DMS79 treated with DMSO at 0.1 percent for 48 hours (cell line): Measurements from ENCODE around the gene FASN.

Experiments used
- DNase-seq: peaks from one replicate; lab custom pipeline; 2025; lab: John Stamatoyannopoulos, UW

Gene FASN

GRCh38 chr17:82055965-82056728, 41.9 kb downstream of the FASN start:
- DNase-seq: no peak

GRCh38 chr17:82055023-82055964, 42.7 kb downstream of the FASN start:
- no peak for DNase-seq

- DNase-seq: no peak
These were observed 43.5 kb downstream of the FASN start for GRCh38 chr17:82054351-82055022.

- no peak for DNase-seq
These were observed 44.3 kb downstream of the FASN start for GRCh38 chr17:82053556-82054263.

- no peak for DNase-seq
These were observed 44.9 kb downstream of the FASN start for GRCh38 chr17:82053130-82053529.

- no peak for DNase-seq
These were observed 45.4 kb downstream of the FASN start for GRCh38 chr17:82052638-82053059.

- DNase-seq: peak; percentile 21
These were observed 46.0 kb downstream of the FASN start, which contains the start of the genes GPS1 and RFNG for GRCh38 chr17:82051776-82052637. GPS1 (plus strand) TSS chr17:82051898; CDS start chr17:82051932, 34 bp downstream. RFNG (minus strand) TSS chr17:82051811; CDS start chr17:82051766, 45 bp downstream.

GRCh38 chr17:82050761-82051641, 47.0 kb downstream of the FASN start:
- no peak for DNase-seq

GRCh38 chr17:82050152-82050760, 47.8 kb downstream of the FASN start:
- no peak for DNase-seq

GRCh38 chr17:82049521-82049971, 48.5 kb downstream of the FASN start:
- no peak for DNase-seq

GRCh38 chr17:82049106-82049505, 48.9 kb downstream of the FASN start:
- DNase-seq: no peak

- no peak for DNase-seq
These were observed 49.5 kb downstream of the FASN start for GRCh38 chr17:82048571-82048971.

GRCh38 chr17:82047914-82048570, 50.0 kb downstream of the FASN start:
- no peak for DNase-seq

GRCh38 chr17:82047379-82047778, 50.7 kb downstream of the FASN start:
- DNase-seq: no peak

GRCh38 chr17:82046903-82047302, 51.1 kb downstream of the FASN start:
- no peak for DNase-seq

- no peak for DNase-seq
These were observed 52.0 kb downstream of the FASN start for GRCh38 chr17:82045936-82046484.

- no peak for DNase-seq
These were observed 54.5 kb downstream of the FASN start for GRCh38 chr17:82043507-82043906.

GRCh38 chr17:82042649-82043048, 55.4 kb downstream of the FASN start:
- no peak for DNase-seq
